Epithelial cell of proximal tubule (primary cell): ENCODE data around the gene IL1RAPL2. TPM values are rescaled to one million over a fixed set of nuclear protein-coding genes. Genes with fewer than 3 reads are reported as not detected.

ENCODE experiments used
- DNase-seq: peaks from one replicate; pipeline ENCODE4 v3.0.0-alpha.2; 2011; ENCODE audit warnings: low read depth
- H3K4me3 ChIP-seq: 2 replicates; pipeline ENCODE4 v1.5.1; 2011; ENCODE audit warnings: low read depth, mild to moderate bottlenecking, low read length
- CTCF ChIP-seq: conservative IDR thresholded peaks from 2 replicates; pipeline ENCODE4 v1.5.1; 2012; ENCODE audit warnings: low read depth, mild to moderate bottlenecking, low read length
- total RNA-seq: library from RNA; depleted of rRNA; stranded (reverse); fragments of >200 nt; gene quantifications from 2 replicates; pipeline ENCODE4 v1.2.3, GENCODE V29; 2015

The IL1RAPL2 gene
- total RNA-seq, 1 donor from 2014 or later, result not detected

- H3K4me3 ChIP-seq, result no peak overlapping the region
- no peak for TF ChIP-seq CTCF
- DNase-seq, result no peak
Measured at GRCh38 chrX:105706041-105706440, 1140.0 kb downstream of the IL1RAPL2 start.

- no peak for TF ChIP-seq CTCF
- DNase-seq, result no peak
- H3K4me3 ChIP-seq, result no peak overlapping the region
Measured at GRCh38 chrX:105711805-105712204, 1145.8 kb downstream of the IL1RAPL2 start.

GRCh38 chrX:105715746-105716145 is 1149.7 kb downstream of the IL1RAPL2 start:
- H3K4me3 ChIP-seq, result no peak overlapping the region
- DNase-seq, result no peak

GRCh38 chrX:105723966-105724735 is 1158.2 kb downstream of the IL1RAPL2 start:
- DNase-seq, result no peak
- no peak overlapping the region for H3K4me3 ChIP-seq
- TF ChIP-seq CTCF, result no peak

More at GRCh38 chrX:105715746-105716145, 1149.7 kb downstream of the IL1RAPL2 start:
- no peak for TF ChIP-seq CTCF

- DNase-seq, result no peak
- H3K4me3 ChIP-seq, result no peak overlapping the region
- TF ChIP-seq CTCF, result no peak
Measured at GRCh38 chrX:105725228-105725627, 1159.2 kb downstream of the IL1RAPL2 start.

GRCh38 chrX:105738162-105738561 is 1172.2 kb downstream of the IL1RAPL2 start:
- DNase-seq, result no peak
- no peak for TF ChIP-seq CTCF
- no peak overlapping the region for H3K4me3 ChIP-seq

GRCh38 chrX:105744291-105744690 is 1178.3 kb downstream of the IL1RAPL2 start:
- DNase-seq, result no peak
- TF ChIP-seq CTCF, result no peak
- H3K4me3 ChIP-seq, result no peak overlapping the region
